Kasumi-1 (cell line): Measurements from ENCODE around the gene MAP7D2.
"Not testable (repeated sequence)": the region's sequence is repeated elsewhere in the genome, so short reads cannot be mapped to it uniquely, and the experiment has no call there.

Experiments
- DNase-seq, 2 experiments: peaks; one replicate each; lab custom pipeline; 2025; lab: John Stamatoyannopoulos, UW

Gene MAP7D2

DNA sequence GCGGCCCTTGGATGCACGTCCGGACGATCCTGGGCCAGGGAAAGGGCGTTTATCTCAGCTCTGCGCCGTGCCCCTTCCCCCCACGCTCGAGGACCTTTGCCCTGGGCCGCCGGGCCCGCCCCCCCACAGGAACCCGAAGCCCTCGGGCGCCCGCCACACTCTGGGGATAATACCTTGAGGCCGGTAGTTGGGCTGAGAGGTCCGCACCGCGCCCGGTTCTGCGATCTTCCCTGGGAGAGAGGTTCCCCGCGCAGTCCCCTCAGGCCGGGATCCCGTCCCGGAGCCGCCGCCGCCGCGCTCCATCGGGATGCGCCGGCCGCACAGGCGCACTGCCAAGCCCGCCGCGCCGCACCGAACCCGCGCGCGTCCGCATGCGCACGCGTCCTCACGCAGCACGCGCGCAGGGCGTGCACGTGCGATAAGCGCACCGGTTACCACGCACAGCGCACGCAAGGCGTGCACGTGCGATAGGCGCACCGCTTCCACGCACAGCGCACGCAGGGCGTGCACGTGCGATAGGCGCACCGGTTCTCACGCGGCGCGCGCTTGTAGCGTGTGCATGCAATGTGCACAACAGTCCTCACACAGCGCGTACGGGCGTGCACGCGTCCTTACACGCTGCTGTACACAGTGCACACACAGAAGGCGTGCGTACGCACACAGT lies at the start of gene MAP7D2:
Gene MAP7D2, minus strand, starts transcription at position 331 of the 664 bp plus-strand sequence. Its CDS starts 28 bp downstream, at position 303.
- DNase-seq, result no peak

DNA sequence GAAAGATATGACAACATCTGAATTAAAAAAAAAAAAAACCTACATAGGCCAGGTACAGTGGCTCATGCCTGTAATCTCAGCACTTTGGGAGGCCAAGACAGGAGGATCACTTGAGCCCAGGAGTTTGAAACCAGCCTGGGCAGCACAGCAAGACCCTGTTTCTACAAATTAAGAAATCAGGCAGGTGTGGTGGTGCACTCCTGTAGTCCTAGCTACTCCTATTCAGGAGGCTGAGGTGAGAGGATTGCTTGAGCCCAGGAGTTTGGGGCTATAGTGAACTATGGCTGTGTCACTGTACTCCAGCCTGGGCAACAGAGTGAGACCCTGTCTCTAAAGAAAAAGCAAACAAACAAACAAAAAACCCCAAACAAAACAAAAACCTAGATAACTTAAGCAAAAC lies 45.8 kb upstream of the MAP7D2 start:
- not testable (repeated sequence) for DNase-seq

DNA sequence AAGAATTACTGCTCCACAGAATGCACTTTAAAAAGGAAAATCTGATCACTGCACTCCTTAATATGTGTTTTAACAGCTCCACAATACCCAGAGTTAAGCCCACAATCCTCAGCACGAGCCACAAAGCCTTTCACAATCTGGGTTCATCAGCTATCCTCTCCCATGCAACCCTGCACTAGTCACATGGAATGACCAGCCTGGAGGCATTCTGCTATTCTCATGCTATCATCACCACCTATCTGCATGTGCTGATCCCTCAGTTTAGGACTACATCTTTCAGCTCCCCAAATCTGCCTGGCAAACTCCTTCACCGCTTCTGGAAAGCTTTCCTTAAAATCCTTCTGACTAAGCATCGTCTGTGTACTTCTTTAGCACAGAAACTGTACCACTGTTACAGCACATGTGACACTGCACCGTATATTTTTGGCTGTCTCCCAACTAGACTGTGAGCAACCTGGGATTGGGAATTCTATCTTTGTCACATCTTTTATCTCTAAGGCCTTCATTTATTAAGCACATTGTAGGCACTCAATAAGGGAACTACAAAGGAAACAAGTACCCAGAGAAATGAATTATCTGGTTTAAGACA lies 43.2 kb upstream of the MAP7D2 start:
- no peak for DNase-seq

DNA sequence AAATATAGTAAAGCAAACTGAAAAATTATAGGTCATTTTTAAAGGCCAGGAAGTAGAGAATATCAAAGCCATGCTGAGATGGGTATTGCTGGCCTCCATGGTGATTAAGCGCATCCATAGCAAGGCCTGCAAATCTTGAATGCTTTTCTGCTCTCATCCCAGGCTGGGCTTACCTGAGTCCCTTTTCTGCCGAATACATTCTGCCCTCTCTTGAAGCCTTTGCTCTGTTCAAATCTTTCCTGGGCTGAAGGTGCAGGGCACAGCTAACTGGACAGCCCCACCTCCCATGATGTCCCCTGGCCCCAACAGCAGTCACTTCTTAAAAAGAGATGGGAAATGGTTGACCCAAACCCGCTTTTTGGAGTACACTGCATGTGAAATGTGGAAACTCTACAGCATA lies 35.0 kb upstream of the MAP7D2 start:
- DNase-seq, result no peak

DNA sequence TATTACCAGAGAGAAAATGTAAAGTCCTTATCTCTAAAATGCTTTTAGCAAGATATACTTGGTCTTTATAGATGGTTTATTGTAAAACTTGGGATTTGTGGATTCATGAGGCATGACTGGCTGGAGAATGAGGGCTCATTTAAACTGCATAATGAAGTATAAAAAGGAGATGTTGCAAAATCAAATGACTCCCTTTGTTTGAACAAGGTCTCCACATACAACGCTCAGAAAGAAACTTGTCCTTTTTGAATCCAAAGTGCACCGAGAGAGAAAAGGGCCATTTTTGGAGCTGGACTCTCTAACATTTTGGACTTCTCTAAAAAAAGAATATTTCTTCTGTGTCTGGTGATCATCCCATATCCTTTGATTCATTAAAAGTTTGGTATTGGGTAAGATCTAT lies 32.6 kb upstream of the MAP7D2 start:
- DNase-seq, result no peak

DNA sequence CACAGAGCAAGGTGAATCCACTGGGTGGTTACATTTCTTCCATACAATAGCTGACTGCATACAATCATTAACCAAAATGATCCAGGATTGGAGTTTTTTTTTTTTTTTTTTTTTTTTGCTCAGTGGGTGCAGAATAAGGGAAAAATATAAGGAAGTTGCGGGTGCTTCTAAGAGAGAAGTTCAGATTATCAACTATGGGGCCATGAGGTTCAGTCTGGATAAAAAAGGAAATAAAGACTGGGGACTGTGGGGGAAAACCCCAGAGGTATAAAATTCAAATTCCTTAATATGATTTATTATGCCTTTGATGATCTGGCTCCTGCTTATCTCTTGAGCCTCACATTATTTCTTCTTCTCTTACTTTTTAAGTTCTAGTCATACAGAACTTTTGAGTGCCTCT lies 30.9 kb upstream of the MAP7D2 start:
- DNase-seq, result peak; percentile 6 to 14

DNA sequence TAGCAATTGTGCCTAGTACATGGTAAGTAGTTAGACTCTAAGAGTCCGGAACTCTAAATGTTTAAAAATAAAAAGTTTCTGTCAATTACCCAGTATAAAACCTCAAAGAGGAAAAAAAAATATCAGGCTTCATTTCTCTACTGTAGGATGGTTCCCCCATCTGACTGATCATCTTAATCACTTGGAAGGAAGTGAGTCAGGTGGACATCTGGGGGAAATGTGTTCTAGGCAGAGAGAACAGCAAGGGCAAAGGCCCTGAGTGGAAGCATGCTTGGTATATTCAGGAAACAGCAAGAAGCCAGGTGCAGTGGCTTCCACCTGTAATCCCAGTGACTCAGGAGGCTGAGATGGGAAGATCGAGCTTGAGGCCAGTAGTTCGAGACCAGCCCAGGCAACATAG lies 27.8 kb upstream of the MAP7D2 start:
- DNase-seq, result peak in 1 of 2 experiments; percentile 4

DNA sequence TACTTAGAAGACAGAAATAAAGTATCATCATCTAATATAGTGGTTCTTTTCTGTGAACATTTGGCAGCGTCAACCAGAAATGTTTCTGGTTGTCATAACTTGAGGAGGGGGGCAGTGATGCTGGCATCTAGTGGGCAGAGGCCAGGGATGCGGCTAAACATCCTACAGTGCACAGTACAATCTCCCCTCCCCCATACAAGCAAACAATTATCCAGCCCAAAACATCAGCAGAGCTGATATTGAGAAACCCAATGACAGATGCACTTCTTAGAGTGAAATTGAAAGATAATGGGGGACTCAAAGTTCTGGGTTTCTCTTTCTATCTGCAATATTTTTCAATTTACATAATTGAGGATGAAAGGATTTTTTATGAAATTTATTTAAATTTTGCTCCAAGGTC lies 26.9 kb upstream of the MAP7D2 start:
- no peak for DNase-seq

DNA sequence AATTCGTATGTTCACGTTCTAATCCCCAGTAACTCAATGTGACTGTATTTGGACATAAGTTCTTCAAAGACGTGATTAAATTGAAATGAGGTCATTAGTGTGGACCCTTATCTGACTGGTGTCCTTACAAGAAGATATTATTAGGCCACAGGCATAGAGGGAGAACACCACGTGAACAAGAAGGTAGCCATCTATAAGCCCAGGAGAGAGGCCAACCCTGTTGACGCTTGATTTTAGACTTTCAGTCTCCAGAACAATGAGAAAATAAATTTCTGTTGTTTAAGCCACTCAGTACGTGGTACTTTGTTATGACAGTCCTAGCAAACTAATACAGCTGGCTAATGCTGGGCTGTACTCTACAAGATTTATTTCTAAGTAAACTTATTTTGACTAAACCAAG lies 26.4 kb upstream of the MAP7D2 start:
- no peak for DNase-seq

DNA sequence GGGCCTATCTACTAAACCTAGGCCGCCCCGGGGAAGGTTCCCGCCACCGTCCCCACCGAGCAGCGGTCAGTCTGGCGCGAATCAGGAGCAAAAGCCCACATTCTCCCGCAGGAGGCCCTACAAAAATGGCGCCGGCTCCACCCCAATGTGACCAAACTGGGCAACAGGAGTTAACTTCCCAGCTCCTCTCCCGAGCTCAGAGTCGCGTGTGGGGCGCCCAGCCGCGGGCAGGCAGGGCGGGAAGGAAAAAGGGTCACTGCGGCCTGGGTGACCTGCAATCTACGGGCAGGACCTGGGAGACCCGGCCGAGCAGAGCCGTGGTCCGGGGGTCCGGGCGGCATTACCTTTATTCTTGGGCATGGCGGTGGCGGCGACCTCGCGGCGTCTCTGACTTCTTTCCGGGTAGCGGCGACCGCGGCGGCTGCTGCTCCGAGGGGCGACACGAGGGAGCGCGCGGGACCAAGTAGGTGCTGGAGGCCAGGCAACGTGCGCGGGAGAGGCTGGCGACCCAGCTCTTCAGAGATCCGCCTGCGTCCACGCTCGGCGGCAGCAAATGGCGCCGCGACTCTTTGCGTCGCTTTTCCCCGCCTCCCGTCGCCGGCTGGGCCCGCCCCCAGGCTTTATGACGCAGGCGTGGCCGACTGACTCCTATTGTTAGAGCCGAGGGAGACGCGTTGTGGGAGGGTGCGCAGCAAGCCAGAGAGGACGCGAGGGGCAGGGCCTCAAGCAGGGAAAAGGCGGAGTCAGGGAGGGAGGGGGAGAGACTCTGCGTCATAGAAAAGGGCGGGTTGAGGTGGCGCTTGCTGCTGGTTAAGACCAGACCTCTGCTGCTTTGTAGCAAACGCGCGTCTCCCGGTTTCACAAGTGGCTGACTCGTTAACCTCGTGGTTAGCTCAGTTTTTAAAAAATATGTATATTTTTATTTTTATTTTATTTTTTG lies 24.8 kb upstream of the MAP7D2 start, which contains the start of gene EIF1AX:
Gene EIF1AX, minus strand, starts transcription at position 558 of the 940 bp plus-strand sequence. Its CDS starts 198 bp downstream, at position 360.
- DNase-seq, result peak; percentile 89 to 93

DNA sequence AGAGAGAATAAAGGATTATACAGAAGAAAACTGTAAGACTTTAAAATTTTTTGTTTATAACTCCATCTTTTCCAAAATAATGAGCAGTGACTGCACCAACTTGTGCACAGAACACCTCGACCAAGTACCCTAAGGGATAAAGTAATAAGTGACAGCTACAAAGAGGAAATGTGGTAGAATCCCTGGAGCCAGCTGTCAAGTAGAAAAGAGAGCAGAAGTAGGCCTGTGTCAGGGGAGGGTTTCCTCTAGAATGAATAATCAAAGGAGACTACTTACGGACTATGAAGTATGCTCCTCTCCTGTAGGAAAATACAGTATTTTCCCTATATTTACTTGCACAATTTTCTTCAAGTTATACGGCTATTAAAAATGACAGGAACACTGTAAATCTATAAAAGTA lies 23.7 kb upstream of the MAP7D2 start:
- DNase-seq, result peak; percentile 20 to 58

DNA sequence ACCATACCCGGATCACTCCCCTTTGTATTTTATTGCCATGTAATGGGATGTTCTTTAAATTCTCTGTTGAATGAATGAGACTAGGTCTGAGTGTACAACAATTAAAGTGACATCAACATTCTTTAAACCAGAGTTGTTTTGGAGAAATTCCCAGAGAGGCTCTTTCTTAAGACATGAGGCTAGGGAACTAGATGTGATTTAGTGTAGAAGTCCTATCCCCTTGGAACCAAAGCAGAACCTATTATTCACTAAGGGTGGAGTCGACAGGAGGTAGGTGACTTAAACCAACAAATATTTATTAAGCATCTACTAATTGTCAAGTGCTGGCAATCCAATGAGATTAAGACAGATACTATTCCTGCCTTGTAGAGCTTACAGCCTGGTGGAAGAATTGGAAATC lies 23.3 kb upstream of the MAP7D2 start:
- DNase-seq, result no peak

DNA sequence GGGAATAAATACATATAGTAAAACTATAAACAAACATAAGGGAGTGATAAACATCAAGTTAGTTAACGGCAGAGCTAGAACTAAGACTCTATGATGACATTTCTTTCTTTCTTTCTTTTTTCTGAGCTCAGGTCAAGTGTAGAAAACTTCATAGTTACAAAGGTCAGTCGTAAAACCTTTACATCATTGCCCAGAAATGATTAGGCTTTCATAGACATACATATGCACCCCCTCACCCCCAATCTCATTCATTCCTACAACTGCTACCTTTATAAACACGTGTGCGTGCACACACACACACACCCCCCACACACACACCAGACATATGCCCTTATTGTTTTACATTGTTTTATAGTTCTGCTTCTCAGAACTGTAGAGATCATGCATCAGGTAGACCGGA lies 19.2 kb upstream of the MAP7D2 start:
- DNase-seq, result no peak

DNA sequence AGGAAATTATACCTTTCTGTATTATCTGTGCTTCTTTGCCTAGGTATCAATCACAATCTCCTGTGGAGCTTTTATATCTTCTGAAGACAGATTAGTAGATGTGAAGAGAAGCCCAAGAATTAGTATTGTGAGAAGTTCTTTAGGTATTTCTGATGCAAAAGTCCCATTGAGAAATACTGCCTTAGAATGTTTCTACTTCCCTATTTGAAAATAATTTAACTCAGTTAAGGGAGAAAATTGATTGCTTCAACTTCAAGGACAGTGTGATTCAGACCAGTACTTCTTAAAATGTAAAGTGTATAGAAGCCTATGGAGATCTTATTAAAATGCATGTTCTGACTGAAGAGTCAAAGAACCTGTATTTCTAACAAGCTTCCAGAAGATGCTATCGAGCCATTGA lies 16.0 kb upstream of the MAP7D2 start:
- no peak for DNase-seq

DNA sequence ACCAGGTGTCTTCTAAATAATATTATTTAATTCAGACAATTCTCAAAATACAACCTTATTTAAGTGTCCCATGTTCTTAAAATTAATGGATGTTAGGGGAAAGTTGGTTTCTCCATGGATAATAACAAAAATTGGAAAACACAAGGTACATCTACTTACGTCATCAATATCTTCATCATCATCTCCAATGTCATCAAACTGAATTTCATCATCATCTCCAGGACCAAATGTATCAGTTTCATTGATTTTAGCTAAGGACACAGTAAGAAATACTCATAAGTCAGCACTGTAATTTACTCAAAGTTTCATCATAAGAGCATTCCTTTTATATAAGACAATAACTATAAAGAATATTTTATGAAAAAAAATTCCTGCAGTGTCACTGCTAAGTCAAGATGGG lies 13.7 kb upstream of the MAP7D2 start:
- no peak for DNase-seq

DNA sequence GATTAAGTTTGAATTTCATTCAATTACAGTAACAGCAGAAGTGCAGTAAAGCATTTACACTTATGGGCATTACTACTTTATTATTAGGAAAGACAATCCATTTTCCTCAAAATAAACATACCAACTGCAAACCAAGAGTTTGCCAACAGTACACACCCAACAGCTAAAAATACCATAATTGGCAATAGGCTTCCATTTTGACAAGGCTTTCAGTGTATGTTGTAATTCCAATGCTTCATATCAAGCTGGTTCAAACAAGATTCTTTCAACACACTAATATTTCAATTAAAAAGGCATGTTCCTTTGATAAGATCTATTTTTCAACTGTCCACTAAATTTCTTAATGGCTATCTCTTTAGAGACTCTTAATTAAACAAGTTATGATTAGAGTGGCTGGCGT lies 12.8 kb upstream of the MAP7D2 start:
- no peak for DNase-seq

DNA sequence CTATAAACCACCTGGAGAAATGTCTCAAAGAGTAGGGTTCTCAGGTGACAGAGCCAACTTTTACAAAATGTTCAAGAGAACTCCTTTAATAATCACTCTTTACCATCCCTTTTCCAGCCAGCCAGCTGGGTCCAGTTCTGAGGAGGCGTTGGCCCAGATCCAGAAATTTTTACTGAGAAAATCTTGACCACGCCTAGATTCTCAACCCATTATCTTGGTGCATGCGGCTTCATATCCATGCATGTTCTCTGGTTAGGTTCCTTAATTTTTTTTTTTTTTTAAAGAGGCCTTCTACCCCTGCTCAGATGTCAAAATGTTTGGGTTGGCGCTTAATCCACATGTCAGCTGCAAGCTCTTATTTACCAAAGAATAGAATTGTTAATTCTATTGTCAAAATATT lies 12.0 kb upstream of the MAP7D2 start:
- no peak for DNase-seq

DNA sequence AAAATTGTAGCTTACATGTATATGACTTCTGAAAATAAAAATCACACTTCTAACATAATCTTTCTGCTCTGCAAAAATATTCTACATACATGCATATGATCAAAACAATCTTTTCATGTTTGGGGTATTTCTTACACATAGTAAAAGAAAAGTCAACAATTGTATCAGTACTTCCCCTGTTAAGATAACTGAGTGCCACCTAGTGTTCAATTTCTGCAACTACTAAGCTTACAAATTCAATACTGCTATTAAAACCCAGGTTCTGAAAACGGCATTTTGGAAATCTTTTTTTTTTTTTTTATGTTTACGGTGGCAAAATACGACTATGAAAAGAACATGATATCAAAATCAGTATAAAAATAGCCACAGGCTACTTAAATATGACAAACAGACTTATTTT lies 10.7 kb upstream of the MAP7D2 start:
- DNase-seq, result peak in 1 of 2 experiments; percentile 23

DNA sequence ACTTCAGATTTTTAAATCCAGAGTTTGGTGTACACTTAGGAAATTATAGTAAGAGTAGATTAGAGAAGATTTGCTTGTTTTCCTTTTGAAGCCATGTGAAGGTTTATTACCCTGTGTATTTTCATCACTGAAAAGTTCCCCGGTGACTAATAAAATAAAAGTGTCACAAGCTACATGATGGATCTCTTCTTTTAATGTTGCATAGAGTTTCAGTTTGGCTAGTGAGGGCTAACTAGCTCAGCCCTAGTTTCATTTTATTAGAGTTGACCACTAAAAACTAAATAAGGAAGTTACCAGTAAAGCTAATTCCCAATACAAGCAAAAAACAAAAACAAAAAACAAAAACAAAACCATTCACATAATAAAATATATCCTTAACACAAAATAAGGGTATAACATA lies 10.1 kb upstream of the MAP7D2 start:
- not testable (repeated sequence) for DNase-seq

DNA sequence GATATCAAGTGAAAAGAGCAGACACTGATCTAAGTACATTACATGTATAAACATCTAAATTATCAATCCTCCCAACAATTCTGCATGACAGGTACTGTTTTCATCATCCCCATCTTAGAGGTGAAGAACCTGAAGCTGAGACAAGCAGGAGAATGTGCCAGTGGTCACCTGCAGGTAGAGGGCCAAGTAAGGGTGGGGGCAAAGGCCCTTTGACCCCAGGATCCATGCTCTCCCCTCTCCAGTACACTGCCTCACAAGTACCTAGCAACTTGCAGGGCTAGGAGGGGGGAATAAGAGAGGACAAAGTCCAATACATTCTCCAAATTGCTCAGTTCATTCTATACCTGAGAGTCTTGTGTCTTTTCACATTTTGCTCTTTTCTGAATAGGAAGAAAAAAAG lies 8.3 kb upstream of the MAP7D2 start:
- no peak for DNase-seq

DNA sequence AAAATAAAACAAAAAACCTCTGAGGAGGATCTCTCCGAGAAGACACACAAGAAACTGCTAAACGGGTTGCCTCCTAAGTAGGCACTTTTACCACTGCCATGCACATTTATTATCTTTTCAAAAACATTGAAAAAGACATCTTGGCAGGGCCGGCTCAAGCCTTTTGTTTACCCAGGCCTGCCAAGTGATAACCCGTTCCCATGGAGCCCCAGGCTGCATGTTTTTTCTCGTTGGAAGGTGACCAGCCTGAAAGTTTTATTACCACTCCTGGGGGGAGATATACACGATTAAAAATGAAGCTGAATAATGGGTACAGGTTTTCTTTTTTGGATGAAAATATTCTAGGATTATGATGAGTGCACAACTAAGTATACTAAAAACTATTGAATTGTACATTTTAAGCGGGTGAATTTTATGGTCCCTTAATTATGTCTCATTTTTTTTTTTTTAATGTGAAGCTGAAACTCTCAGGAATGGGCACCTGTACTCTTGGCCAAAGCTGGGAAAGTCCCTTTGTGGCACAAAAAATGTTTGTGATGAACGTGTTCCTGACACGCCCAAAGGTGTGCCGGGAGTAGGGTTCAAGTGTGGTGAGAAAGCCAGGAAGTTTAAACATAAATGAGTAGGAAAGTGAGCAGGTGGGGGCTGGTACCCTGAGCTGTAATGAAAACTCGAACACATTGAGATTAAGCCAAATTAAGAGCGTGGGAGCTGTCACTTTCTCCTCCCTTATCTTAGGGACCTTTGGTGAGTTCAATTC lies 1.5 kb upstream of the MAP7D2 start:
- no peak for DNase-seq

DNA sequence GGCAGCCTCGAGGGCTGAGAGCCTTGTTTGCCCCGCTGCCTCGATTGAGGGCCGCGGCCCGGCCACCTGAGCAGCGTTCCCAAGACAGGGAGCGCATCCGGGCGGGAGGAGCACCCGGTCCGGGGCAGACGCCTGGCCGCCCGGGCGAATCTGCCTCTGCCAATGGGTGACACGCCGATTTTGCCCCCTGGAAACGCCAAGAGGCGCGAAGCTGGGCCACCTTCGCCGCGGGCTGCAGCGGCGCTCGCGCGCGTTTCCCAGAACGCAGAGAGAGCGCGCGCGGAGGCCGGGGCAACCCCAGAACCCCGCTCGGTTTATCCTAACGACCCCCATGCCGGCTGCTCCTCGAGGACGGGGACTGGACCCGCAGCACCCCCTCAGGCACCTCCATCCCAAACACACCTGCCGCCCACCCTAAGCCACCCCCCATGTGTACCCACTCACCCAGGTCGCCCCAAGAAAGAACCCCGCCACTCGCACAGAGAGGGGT lies 575 bp downstream of the MAP7D2 start:
- no peak for DNase-seq
